NCI-H187 (cell line): ENCODE data around the gene AKNA.

ENCODE experiments used
- DNase-seq, 2 experiments: peaks; one replicate each; lab custom pipeline; 2025; lab: John Stamatoyannopoulos, UW

Gene AKNA

GRCh38 chr9:114414346-114414745, 26.6 kb upstream of the AKNA start:
- DNase-seq: no peak

GRCh38 chr9:114413861-114414301, 26.1 kb upstream of the AKNA start:
- DNase-seq: no peak

- no peak for DNase-seq
Observed at GRCh38 chr9:114412048-114412683, 24.4 kb upstream of the AKNA start.

DNA sequence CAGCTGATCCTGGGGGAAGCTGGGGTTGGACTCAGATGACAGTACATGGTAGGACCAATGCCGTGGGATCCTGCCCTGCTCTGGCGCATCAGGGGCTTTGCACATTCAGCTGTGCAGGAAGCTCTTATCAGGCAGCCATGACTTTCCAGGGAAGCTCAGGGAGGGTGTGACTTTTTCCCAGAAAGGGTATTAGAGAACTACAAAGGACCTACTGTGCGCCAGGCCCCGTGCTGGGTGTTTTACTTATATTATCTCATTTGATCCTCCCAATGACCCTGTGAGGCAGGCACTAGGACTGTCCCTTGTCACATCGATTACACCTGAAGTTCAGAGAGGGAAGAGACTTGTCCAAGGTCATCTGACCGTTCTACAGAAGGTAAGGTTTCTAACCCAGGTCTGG, 23.7 kb upstream of the AKNA start:
- DNase-seq: no peak

- no peak for DNase-seq
Observed at GRCh38 chr9:114410910-114411309, 23.1 kb upstream of the AKNA start.

- no peak for DNase-seq
Observed at GRCh38 chr9:114409842-114410241, 22.1 kb upstream of the AKNA start.

DNA sequence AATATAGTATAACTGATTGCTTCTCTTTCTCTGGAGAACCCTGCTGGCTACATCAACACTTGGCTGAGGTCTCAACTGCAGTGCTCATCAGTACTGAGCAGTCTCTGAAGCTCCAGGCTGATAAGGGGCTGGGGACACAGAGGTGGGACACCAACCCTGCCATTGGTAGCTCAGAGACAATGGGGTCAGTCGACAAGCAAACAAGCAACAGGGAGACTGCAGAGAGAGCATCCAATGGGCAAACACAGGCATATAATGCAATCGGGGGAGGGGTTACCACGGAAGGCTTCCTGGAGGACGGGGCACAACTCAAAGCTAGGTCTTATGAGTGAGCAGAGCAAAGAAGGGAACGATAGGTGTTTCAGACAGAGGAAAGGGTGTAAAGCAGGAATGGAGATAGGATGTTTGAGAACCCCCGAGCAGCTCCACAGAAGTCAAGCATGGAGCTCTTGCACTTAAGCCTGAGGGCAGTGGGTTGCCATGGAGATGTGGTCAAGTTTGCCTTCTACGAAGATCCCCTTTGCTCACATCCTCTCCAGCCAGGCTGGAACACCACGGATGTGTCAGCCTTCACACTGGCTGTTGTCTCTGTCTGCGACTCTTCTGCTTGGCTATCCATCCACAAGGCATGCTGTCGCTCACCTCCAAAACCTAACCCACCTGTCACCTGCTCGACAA, 21.5 kb upstream of the AKNA start:
- no peak for DNase-seq

DNA sequence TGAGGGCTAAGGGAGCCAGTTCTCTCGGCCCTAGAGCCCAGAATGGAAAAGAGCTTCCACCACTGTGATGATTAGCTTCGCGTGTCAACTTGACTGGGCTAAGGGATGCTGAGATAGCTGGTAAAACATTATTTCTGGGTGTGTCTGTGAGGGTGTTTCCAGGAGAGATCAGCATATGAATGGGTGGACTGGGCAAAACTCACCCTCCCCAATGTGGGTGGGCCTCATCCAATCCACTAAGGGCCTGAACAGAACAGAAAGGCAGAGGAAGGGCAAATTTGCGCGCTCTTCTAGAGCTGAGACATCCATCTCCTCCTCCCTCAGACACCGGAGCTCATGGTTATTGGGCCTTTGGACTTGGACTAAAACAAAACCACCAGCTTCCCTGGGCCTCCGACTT, 20.9 kb upstream of the AKNA start:
- DNase-seq: no peak

DNA sequence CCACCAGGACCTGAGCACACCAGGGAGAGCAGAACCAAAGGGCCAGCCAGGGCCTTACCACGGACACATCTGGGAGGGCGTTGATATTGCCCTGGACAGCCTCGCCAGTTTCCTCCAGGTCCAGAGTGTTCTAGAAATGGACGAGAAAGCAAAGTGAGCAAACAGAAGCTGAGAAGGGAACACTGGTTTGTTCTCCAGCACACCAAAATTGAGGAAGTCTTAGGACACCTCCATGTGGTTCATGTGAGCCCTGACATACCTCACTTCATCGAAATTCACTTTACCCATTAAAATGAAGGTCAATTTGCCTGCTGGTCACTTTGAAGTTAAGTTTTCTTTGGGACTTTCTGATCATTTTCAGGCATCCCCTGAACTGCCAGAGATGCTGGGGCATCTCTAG, 20.1 kb upstream of the AKNA start:
- DNase-seq: no peak

- DNase-seq: no peak
Observed at GRCh38 chr9:114406441-114406840, 18.7 kb upstream of the AKNA start.

- peak; percentile 25 to 31 for DNase-seq
Observed at GRCh38 chr9:114405294-114406034, 17.7 kb upstream of the AKNA start.

- DNase-seq: no peak
Observed at GRCh38 chr9:114404531-114404930, 16.7 kb upstream of the AKNA start.

GRCh38 chr9:114403153-114403756, 15.5 kb upstream of the AKNA start:
- no peak for DNase-seq

DNA sequence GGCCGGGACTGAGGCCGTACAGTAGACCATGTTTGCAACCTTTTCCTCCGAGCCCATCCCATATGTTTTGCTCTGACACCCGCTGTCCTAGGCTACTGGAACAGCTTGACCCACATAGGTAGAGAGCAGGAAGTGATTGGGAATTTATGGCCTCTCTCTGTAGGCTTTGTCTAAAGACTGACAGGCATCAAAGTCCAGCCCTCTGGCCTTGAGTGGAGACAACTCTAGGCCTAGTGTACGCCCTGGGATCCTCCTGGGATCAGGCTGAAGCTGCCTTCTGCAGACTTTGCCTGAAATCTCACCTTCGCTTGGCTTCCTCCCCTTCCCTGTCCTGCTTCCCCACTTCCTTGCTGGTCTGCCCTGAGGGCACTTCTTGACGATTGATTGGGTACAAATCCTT, 13.6 kb upstream of the AKNA start:
- no peak for DNase-seq

GRCh38 chr9:114400772-114401171, 13.0 kb upstream of the AKNA start:
- no peak for DNase-seq

- no peak for DNase-seq
Observed at GRCh38 chr9:114400219-114400618, 12.4 kb upstream of the AKNA start.

GRCh38 chr9:114399381-114399780, 11.6 kb upstream of the AKNA start:
- DNase-seq: no peak

DNA sequence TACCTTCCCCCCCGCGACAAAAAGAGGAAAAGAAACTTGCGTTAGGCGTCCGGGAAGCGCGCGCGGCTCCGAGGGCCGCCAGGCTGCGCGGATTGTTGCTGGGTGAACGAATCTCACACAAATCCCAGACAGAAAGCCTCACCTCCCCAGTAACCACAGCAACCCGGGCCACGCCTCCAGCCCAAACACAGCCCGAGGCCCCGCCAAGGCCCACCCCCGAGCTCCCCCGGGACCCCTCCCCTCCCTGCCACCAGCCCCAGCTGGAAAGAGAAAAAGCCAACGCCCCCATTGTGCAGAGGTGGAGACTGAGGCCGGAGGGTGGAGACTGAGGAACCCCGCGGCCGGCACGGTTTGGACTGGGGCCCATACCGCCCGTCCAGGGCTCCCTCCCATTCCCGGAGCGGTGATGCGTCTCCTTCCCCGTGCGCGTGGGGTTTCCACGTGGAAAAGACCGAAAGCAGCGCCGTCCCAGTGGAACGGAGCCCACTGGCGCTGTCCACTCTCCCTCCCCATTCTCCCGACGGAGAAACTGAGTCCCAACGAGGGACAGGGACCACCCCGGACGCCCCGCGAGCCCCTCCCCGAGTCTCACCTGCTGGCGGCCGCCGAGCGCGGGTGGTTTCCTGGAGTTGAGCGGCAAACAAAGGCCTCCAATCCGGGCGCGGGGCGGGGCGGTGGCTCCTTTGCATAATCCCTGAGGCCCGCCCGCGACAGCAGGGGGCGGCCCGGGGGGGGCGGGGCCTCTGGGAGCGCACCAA, 10.2 kb upstream of the AKNA start:
- peak; percentile 75 to 87 for DNase-seq

- DNase-seq: no peak
Observed at GRCh38 chr9:114397219-114397847, 9.6 kb upstream of the AKNA start.

- no peak for DNase-seq
Observed at GRCh38 chr9:114396558-114397218, 8.9 kb upstream of the AKNA start.

GRCh38 chr9:114395768-114396167, 8.0 kb upstream of the AKNA start:
- DNase-seq: no peak
